Activated CD8-positive, alpha-beta memory T cell treated with anti-CD3 and anti-CD28 coated beads for 36 hours (primary cell): ENCODE data around the gene KCNQ1OT1. TPM values are rescaled to one million over a fixed set of nuclear protein-coding genes. Genes with fewer than 3 reads are reported as not detected.

Experiments used
- CTCF ChIA-PET: fragments of 350-600 bp; sonication (Branson Sonifier 250); formaldehyde crosslinking; loops from one replicate; lab custom pipeline; 2021; ENCODE audit warnings: antibody characterized with exemption; lab: Charles Lee
- POLR2A ChIA-PET: fragments of 350-600 bp; sonication (Branson Sonifier 250); formaldehyde crosslinking; loops from one replicate; lab custom pipeline; 2021; ENCODE audit warnings: antibody characterized with exemption; lab: Charles Lee
- total RNA-seq, 2 experiments: library from RNA; stranded (reverse); gene quantifications; one replicate each; pipeline ENCODE4 v1.2.3, GENCODE V29; 2021

KCNQ1OT1 gene
- total RNA-seq, 2 experiments from 2014 or later: 0.21 TPM

DNA sequence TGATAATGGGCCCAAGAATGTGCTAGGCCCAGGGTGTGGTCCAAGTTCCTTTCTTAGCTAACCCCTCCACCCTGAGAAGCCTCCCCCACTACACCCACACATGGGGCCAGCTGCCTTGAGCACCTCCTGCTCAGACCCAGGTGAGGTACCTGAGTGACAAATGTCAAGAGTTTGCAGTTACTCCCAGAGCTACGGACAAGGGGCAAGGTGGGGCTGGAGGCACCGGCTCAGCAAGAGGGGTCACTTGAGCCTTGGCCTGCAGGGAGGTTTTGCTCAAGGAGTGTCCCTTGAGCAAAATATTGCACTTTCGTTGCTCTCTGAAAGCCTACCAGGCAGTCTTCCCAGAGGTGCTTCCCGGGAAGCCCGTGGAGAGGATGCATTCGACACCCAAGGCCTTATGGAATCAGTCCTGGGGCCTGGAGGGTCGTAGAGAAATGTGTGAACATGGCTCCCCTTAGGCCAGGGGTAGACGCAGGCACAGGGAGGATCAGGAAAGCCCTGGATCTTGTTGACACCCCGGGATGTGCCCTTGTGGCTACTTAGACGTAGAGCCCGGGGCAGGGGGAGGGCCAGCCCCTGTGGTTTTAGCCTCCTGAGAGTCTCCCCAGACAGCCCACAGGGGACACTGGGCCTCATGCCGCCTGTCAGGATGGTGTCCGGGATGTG, 140.8 kb downstream of the KCNQ1OT1 start:
- ChIA-PET CTCF (interaction anchor here (1.2 kb wide), 1 partner anchor 26 kb away, joined by 3 read pairs; no protein-coding TSS in a partner anchor), POLR2A (no interaction called here)

DNA sequence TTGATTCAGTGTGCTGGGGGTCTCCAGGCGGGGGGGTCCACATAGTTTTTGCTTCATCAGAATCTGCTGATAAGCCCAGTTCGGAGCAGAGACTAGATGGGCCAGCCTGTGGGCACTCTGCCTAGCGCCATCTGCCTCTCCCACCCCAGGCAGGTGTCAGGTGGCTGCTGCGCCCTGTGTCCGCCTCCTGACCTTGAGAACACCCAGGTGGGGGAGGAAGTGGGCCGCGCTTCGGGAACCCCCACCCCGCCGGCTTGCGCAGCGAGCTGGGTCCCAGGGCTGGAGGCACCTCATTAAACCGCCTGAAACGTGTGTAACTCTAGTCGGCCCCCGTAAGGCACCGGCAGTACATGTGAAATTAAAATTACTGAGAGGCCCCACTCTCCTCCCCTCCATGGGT, 141.4 kb downstream of the KCNQ1OT1 start:
- ChIA-PET CTCF (interaction anchor here (1.2 kb wide), 1 partner anchor 25 kb away, joined by 3 read pairs; no protein-coding TSS in a partner anchor), POLR2A (no interaction called here)

Other genes starting within 250 kb of the KCNQ1OT1 start
- gene CDKN1C, start 185.8 kb upstream of the KCNQ1OT1 start, total RNA-seq: under 1 TPM; 0.40 to 0.55 TPM
- 1 to 10 TPM; 3.0 to 3.5 TPM for gene PHLDA2, start 229.4 kb upstream of the KCNQ1OT1 start, total RNA-seq